Measurements from ENCODE around the gene ABCG4.
"Not testable (repeated sequence)": the region's sequence is repeated elsewhere in the genome, so short reads cannot be mapped to it uniquely, and the experiment has no call there.

ABCG4 gene

GRCh38 chr11:119187123-119187892, 38.5 kb downstream of the ABCG4 start:
- TF ChIP-seq CTCF (IDR thresholded peaks at IDR 0.05), result no peak
- H3K9me3 ChIP-seq, result no peaks in the 10 kb centered on the region
- H3K4me3 ChIP-seq, result no peak overlapping the region
- intact Hi-C loops (cut with DNase I; ENCODE audit: low total_unique reads), result no loop called here
- H3K27me3 ChIP-seq, result peaks cover 0 to 5% of the 10 kb centered on the region in 2 donors
- no peaks in the 10 kb centered on the region for H3K4me1 ChIP-seq
- no peak for DNase-seq
- peaks cover 5 to 20% (median 6%) of the 10 kb centered on the region in 3 donors for H3K36me3 ChIP-seq
- H3K27ac ChIP-seq, result no peak overlapping the region

GRCh38 chr11:119188067-119188466, 39.2 kb downstream of the ABCG4 start:
- TF ChIP-seq CTCF (IDR thresholded peaks at IDR 0.05), result no peak
- Histone ChIP-seq H3K9me3 (no peaks in the 10 kb centered on the region), H3K4me1 (no peaks in the 10 kb centered on the region), H3K27me3 (peaks cover 0 to 5% of the 10 kb centered on the region in 2 donors), H3K4me3 (no peak overlapping the region), H3K36me3 (peaks cover 0 to 12% (median 5%) of the 10 kb centered on the region in 3 donors), H3K27ac (no peak overlapping the region)
- intact Hi-C loops (cut with DNase I; ENCODE audit: low total_unique reads), result no loop called here
- no peak for DNase-seq

GRCh38 chr11:119188887-119189286, 40.0 kb downstream of the ABCG4 start:
- no peaks in the 10 kb centered on the region for H3K9me3 ChIP-seq
- intact Hi-C loops (cut with DNase I; ENCODE audit: low total_unique reads), result no loop called here
- H3K4me3 ChIP-seq, result no peak overlapping the region
- H3K4me1 ChIP-seq, result no peaks in the 10 kb centered on the region
- TF ChIP-seq CTCF (IDR thresholded peaks at IDR 0.05), result no peak
- H3K36me3 ChIP-seq, result peaks cover 0 to 4% (median 0%) of the 10 kb centered on the region in 3 donors
- peaks cover 0 to 5% of the 10 kb centered on the region in 2 donors for H3K27me3 ChIP-seq
- H3K27ac ChIP-seq, result no peak overlapping the region
- no peak for DNase-seq

GRCh38 chr11:119189393-119189792, 40.5 kb downstream of the ABCG4 start:
- intact Hi-C loops (cut with DNase I; ENCODE audit: low total_unique reads), result no loop called here
- Histone ChIP-seq H3K4me1 (no peaks in the 10 kb centered on the region), H3K36me3 (no peaks in the 10 kb centered on the region), H3K9me3 (no peaks in the 10 kb centered on the region), H3K4me3 (no peak overlapping the region), H3K27me3 (peaks cover 0 to 5% of the 10 kb centered on the region in 2 donors), H3K27ac (no peak overlapping the region)
- TF ChIP-seq CTCF (IDR thresholded peaks at IDR 0.05), result no peak
- DNase-seq, result no peak

- Histone ChIP-seq H3K36me3 (no peaks in the 10 kb centered on the region), H3K9me3 (no peaks in the 10 kb centered on the region), H3K27ac (no peak overlapping the region), H3K4me3 (no peak overlapping the region), H3K4me1 (no peaks in the 10 kb centered on the region), H3K27me3 (peaks cover 0 to 5% of the 10 kb centered on the region in 2 donors)
- DNase-seq, result no peak
- no peak for TF ChIP-seq CTCF (IDR thresholded peaks at IDR 0.05)
- intact Hi-C loops (cut with DNase I; ENCODE audit: low total_unique reads), result loop anchor here (10.0 kb wide), 1 partner anchor 46 kb away; the partner anchor contains the start of gene ABCG4
These were observed 41.7 kb downstream of the ABCG4 start for GRCh38 chr11:119190531-119190930.

- intact Hi-C loops (cut with DNase I; ENCODE audit: low total_unique reads), result loop anchor here (10.0 kb wide), 1 partner anchor 46 kb away; the partner anchor contains the start of gene ABCG4
- H3K36me3 ChIP-seq, DNase-seq, H3K4me3 ChIP-seq, H3K27me3 ChIP-seq, H3K9me3 ChIP-seq, H3K4me1 ChIP-seq, H3K27ac ChIP-seq: not testable (repeated sequence)
These were observed 42.4 kb downstream of the ABCG4 start for GRCh38 chr11:119191265-119191664.
